Stimulated activated CD8-positive, alpha-beta memory T cell treated with anti-CD3 and anti-CD28 coated beads, Interleukin-4, amount 100 ng/mL, for 4 hours (primary cell): ENCODE measurements around the gene PTRH2.

Experiments
- DNase-seq, 2 donors: peaks; one replicate each; pipeline ENCODE4 v3.0.0-alpha.2; 2020; ENCODE audit warnings: low read depth in 2 of 2, low spot score in 1 of 2

Gene PTRH2

GRCh38 chr17:59722623-59723022, 15.4 kb upstream of the PTRH2 start:
- DNase-seq = no peak

- DNase-seq = no peak
These were observed 12.3 kb upstream of the PTRH2 start for GRCh38 chr17:59719526-59719925.

GRCh38 chr17:59716427-59716826, 9.2 kb upstream of the PTRH2 start:
- DNase-seq = no peak

- DNase-seq = no peak
These were observed 7.0 kb upstream of the PTRH2 start for GRCh38 chr17:59714255-59714654.

- no peak for DNase-seq
These were observed 5.6 kb upstream of the PTRH2 start for GRCh38 chr17:59712862-59713261.

- DNase-seq = no peak
These were observed 4.7 kb upstream of the PTRH2 start for GRCh38 chr17:59711936-59712335.

GRCh38 chr17:59707971-59708430, 771 bp upstream of the PTRH2 start:
- DNase-seq = no peak

- no peak for DNase-seq
These were observed 4.9 kb downstream of the PTRH2 start for GRCh38 chr17:59702304-59702703.

- DNase-seq = no peak
These were observed 7.4 kb downstream of the PTRH2 start for GRCh38 chr17:59699786-59700185.

- DNase-seq = no peak
These were observed 8.0 kb downstream of the PTRH2 start for GRCh38 chr17:59699218-59699617.

- DNase-seq = no peak
These were observed 9.1 kb downstream of the PTRH2 start for GRCh38 chr17:59698143-59698542.

- DNase-seq = no peak
These were observed 10.4 kb downstream of the PTRH2 start for GRCh38 chr17:59696682-59697277.

GRCh38 chr17:59695945-59696681, 11.1 kb downstream of the PTRH2 start:
- no peak for DNase-seq

GRCh38 chr17:59694344-59694743, 12.9 kb downstream of the PTRH2 start:
- no peak for DNase-seq

GRCh38 chr17:59693582-59693981, 13.6 kb downstream of the PTRH2 start:
- no peak for DNase-seq

GRCh38 chr17:59688496-59688895, 18.7 kb downstream of the PTRH2 start:
- DNase-seq = no peak

GRCh38 chr17:59688008-59688407, 19.2 kb downstream of the PTRH2 start:
- DNase-seq = no peak

- DNase-seq = no peak
These were observed 22.3 kb downstream of the PTRH2 start for GRCh38 chr17:59684967-59685366.

- DNase-seq = no peak
These were observed 23.9 kb downstream of the PTRH2 start for GRCh38 chr17:59683283-59683682.

- no peak for DNase-seq
These were observed 26.9 kb downstream of the PTRH2 start for GRCh38 chr17:59680314-59680713.

GRCh38 chr17:59678918-59679317, 28.3 kb downstream of the PTRH2 start:
- DNase-seq = no peak

GRCh38 chr17:59676716-59677115, 30.5 kb downstream of the PTRH2 start:
- DNase-seq = no peak

- DNase-seq = no peak
These were observed 32.0 kb downstream of the PTRH2 start for GRCh38 chr17:59675231-59675630.
